ENCODE results near the gene ZNF283.

DNA sequence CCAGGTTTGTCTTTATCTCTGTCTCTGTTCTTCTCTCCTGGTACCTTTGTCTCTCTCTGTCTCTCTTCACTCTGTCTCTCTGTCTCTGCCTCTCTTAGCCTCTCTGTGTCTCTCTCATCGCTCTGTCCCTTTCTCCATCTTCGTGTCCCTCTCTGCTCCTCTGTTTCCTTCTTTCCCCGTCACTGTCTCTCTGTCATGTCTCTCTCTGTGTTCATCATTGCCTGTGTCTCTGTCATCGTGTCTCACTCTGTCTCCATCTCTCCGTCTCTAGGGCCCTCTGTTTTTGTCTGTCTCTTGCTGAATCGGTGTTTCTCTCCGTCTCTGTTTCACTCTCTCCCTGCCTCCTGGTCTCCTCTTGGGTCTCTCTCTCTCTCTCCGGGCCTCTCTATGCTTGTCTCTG lies 43.5 kb upstream of the ZNF283 start:
- TF ChIP-seq POLR2AphosphoS5 (IDR thresholded peaks at IDR 0.05; ENCODE audit: borderline replicate concordance, low read depth, low read length) (no peak), FOXP2 (optimal IDR thresholded peaks at IDR 0.05; ENCODE audit: control extremely low read depth, extremely low read length, insufficient read depth) (no peak)

Measured in SK-N-MC (cell line).